Measurements from ENCODE around the gene KCNQ1. TPM values are rescaled to one million over a fixed set of nuclear protein-coding genes. Genes with fewer than 3 reads are reported as not detected.

The KCNQ1 gene
- total and polyA plus RNA-seq, 9 of the 15 experiments (the other 6 are each of a cell fraction or from before 2014, with no cell fraction given): 0.44 TPM; not detected in 8

DNA sequence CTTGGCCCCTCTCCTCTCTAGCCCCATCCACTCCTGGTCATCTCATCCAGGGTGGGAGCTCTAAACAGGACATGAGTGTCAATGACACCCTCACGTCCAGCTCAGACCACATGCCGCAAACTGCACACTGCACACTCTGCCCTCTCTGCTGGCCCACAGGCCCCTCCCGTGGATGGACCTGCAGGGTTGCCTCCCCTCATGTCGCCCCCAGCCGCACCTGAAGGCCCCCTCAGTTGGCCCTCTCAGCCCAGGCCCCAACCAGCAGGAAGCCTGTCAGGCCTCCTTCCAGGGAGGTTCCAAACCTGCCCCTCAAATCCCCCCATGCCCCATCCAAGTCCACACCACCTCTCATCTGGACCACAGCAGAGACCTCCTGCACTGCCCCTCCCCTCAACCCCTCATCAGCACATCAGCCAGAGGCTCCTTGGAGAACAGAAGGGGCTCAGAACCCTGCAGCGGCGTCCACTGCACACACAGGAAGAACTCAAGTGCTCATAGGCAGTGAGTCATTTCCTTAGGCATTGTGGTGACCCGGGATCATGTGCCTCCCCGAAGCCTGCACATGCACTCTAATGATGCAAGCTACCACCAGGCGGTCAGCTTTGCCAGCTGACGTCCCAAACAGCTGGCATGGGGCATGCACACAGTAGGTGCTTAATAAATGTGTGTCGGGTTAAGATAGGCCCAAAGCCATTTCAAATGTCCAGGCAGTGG is 453.7 kb downstream of the KCNQ1 start (continued):
- TF ChIP-seq ZNF224 (CRISPR knock-in tag; IDR thresholded peaks at IDR 0.05) (0 out of 2 replicates have a peak, but pooled peaks have one; percentile 33), ZNF57 (CRISPR knock-in tag; IDR thresholded peaks at IDR 0.05) (no peak), NCOR1 (IDR thresholded peaks at IDR 0.05) (no peak), ELF4 (CRISPR knock-in tag; IDR thresholded peaks at IDR 0.05) (no peak), MED1 (CRISPR knock-in tag; IDR thresholded peaks at IDR 0.05; ENCODE audit: borderline replicate concordance) (no peak), ZNF143 (CRISPR knock-in tag; IDR thresholded peaks at IDR 0.05) (no peak), ELK1 (CRISPR knock-in tag; IDR thresholded peaks at IDR 0.05) (no peak), ZNF197 (CRISPR knock-in tag; IDR thresholded peaks at IDR 0.05; ENCODE audit: low read depth) (0 out of 2 replicates have a peak, but pooled peaks have one; percentile 16), ILF3 (IDR thresholded peaks at IDR 0.05; ENCODE audit: borderline replicate concordance) (no peak), BHLHE40 (IDR thresholded peaks at IDR 0.05; ENCODE audit: low read length) (peak; percentile 96), XRCC3 (IDR thresholded peaks at IDR 0.05) (no peak), KDM1A (IDR thresholded peaks at IDR 0.05) (no peak), CHD1 (IDR thresholded peaks at IDR 0.05; ENCODE audit: low read length) (no peak), ZKSCAN1 (IDR thresholded peaks at IDR 0.05; ENCODE audit: low read depth, low read length) (peak; percentile 93), ZNF23 (CRISPR knock-in tag; IDR thresholded peaks at IDR 0.05) (no peak), SUPT5H (IDR thresholded peaks at IDR 0.05) (no peak), DPF2 (IDR thresholded peaks at IDR 0.05) (peak; percentile 53), TAF9B (IDR thresholded peaks at IDR 0.05; ENCODE audit: partially characterized antibody) (no peak)
- TF ChIP-seq, protein P1, sequence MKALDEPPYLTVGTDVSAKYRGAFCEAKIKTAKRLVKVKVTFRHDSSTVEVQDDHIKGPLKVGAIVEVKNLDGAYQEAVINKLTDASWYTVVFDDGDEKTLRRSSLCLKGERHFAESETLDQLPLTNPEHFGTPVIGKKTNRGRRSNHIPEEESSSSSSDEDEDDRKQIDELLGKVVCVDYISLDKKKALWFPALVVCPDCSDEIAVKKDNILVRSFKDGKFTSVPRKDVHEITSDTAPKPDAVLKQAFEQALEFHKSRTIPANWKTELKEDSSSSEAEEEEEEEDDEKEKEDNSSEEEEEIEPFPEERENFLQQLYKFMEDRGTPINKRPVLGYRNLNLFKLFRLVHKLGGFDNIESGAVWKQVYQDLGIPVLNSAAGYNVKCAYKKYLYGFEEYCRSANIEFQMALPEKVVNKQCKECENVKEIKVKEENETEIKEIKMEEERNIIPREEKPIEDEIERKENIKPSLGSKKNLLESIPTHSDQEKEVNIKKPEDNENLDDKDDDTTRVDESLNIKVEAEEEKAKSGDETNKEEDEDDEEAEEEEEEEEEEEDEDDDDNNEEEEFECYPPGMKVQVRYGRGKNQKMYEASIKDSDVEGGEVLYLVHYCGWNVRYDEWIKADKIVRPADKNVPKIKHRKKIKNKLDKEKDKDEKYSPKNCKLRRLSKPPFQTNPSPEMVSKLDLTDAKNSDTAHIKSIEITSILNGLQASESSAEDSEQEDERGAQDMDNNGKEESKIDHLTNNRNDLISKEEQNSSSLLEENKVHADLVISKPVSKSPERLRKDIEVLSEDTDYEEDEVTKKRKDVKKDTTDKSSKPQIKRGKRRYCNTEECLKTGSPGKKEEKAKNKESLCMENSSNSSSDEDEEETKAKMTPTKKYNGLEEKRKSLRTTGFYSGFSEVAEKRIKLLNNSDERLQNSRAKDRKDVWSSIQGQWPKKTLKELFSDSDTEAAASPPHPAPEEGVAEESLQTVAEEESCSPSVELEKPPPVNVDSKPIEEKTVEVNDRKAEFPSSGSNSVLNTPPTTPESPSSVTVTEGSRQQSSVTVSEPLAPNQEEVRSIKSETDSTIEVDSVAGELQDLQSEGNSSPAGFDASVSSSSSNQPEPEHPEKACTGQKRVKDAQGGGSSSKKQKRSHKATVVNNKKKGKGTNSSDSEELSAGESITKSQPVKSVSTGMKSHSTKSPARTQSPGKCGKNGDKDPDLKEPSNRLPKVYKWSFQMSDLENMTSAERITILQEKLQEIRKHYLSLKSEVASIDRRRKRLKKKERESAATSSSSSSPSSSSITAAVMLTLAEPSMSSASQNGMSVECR (CRISPR knock-in tag; IDR thresholded peaks at IDR 0.05): no peak
- TF ChIP-seq, protein P2, sequence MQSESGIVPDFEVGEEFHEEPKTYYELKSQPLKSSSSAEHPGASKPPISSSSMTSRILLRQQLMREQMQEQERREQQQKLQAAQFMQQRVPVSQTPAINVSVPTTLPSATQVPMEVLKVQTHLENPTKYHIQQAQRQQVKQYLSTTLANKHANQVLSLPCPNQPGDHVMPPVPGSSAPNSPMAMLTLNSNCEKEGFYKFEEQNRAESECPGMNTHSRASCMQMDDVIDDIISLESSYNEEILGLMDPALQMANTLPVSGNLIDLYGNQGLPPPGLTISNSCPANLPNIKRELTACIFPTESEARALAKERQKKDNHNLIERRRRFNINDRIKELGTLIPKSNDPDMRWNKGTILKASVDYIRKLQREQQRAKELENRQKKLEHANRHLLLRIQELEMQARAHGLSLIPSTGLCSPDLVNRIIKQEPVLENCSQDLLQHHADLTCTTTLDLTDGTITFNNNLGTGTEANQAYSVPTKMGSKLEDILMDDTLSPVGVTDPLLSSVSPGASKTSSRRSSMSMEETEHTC (IDR thresholded peaks at IDR 0.05): peak; percentile 66; the same call in 1 of the 2 replicates
- TF ChIP-seq, protein P3, sequence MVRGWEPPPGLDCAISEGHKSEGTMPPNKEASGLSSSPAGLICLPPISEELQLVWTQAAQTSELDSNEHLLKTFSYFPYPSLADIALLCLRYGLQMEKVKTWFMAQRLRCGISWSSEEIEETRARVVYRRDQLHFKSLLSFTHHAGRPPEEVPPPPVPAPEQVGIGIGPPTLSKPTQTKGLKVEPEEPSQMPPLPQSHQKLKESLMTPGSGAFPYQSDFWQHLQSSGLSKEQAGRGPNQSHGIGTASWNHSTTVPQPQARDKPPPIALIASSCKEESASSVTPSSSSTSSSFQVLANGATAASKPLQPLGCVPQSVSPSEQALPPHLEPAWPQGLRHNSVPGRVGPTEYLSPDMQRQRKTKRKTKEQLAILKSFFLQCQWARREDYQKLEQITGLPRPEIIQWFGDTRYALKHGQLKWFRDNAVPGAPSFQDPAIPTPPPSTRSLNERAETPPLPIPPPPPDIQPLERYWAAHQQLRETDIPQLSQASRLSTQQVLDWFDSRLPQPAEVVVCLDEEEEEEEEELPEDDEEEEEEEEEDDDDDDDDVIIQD (CRISPR knock-in tag; IDR thresholded peaks at IDR 0.05): no peak
